H9 (cell line): ENCODE results near the gene DES. TPM values are rescaled to one million over a fixed set of nuclear protein-coding genes. Genes with fewer than 3 reads are reported as not detected.

ENCODE experiments used
- DNase-seq: peaks from one replicate; pipeline ENCODE4 v3.0.0-alpha.2; 2017
- H2AFZ ChIP-seq: one replicate; pipeline ENCODE4 v1.6.1; 2013; ENCODE audit warnings: mild to moderate bottlenecking, low read length, control low read depth, moderate library complexity
- H2AK5ac ChIP-seq: 2 replicates; pipeline ENCODE4 v1.6.1; 2013; ENCODE audit warnings: low read length, control low read depth, mixed read lengths; ENCODE audit not compliant: insufficient read length
- H2BK120ac ChIP-seq: one replicate; pipeline ENCODE4 v1.6.1; 2013; ENCODE audit warnings: low read depth, mild to moderate bottlenecking, low read length, control low read depth, inconsistent platforms; ENCODE audit not compliant: poor library complexity, severe bottlenecking
- H2BK12ac ChIP-seq: 2 replicates; pipeline ENCODE4 v1.6.1; 2013; ENCODE audit warnings: low read length, control low read depth, mixed read lengths, low read depth; ENCODE audit not compliant: insufficient read length
- H2BK15ac ChIP-seq: 2 replicates; pipeline ENCODE4 v1.6.1; 2013; ENCODE audit warnings: low read depth, low read length, control low read depth
- H2BK20ac ChIP-seq: one replicate; pipeline ENCODE4 v1.6.1; 2013; ENCODE audit warnings: low read depth, mild to moderate bottlenecking, low read length, control low read depth, inconsistent platforms; ENCODE audit not compliant: poor library complexity, severe bottlenecking
- H2BK5ac ChIP-seq: 2 replicates; pipeline ENCODE4 v1.6.1; 2013; ENCODE audit warnings: low read length, control low read depth, mixed read lengths; ENCODE audit not compliant: insufficient read length
- H3K14ac ChIP-seq: 2 replicates; pipeline ENCODE4 v1.6.1; 2013; ENCODE audit warnings: low read length, control low read depth; ENCODE audit not compliant: insufficient read depth
- H3K18ac ChIP-seq: 2 replicates; pipeline ENCODE4 v1.6.1; 2013; ENCODE audit warnings: low read depth, mild to moderate bottlenecking, mixed read lengths, low read length, control low read depth; ENCODE audit not compliant: insufficient read length
- H3K23ac ChIP-seq: 2 replicates; pipeline ENCODE4 v1.6.1; 2013; ENCODE audit warnings: low read length, control low read depth, mixed read lengths, low read depth; ENCODE audit not compliant: insufficient read length
- H3K23me2 ChIP-seq: 2 replicates; pipeline ENCODE4 v1.6.1; 2013; ENCODE audit warnings: low read depth, mild to moderate bottlenecking, mixed read lengths, low read length, control low read depth; ENCODE audit not compliant: insufficient read length, poor library complexity, severe bottlenecking
- H3K27ac ChIP-seq: 2 replicates; pipeline ENCODE4 v1.5.1; 2013; ENCODE audit warnings: low read length, control low read depth, mixed read lengths, low read depth; ENCODE audit not compliant: insufficient read length
- H3K27me3 ChIP-seq: 2 replicates; pipeline ENCODE4 v1.6.1; 2013; ENCODE audit warnings: low read length, control low read depth, inconsistent platforms; ENCODE audit not compliant: insufficient read depth
- H3K4ac ChIP-seq: 2 replicates; pipeline ENCODE4 v1.6.1; 2013; ENCODE audit warnings: low read depth, mild to moderate bottlenecking, control low read depth, inconsistent platforms, low read length, moderate library complexity
- H3K4me1 ChIP-seq: 2 replicates; pipeline ENCODE4 v1.6.1; 2013; ENCODE audit warnings: low read length, control low read depth, inconsistent platforms; ENCODE audit not compliant: insufficient read depth
- H3K4me2 ChIP-seq: 2 replicates; pipeline ENCODE4 v1.6.1; 2013; ENCODE audit warnings: low read length, control low read depth, mixed read lengths; ENCODE audit not compliant: insufficient read length, insufficient read depth
- H3K56ac ChIP-seq: 2 replicates; pipeline ENCODE4 v1.6.1; 2013; ENCODE audit warnings: low read depth, mild to moderate bottlenecking, mixed read lengths, low read length, control low read depth; ENCODE audit not compliant: insufficient read length
- H3K79me1 ChIP-seq: 2 replicates; pipeline ENCODE4 v1.6.1; 2013; ENCODE audit warnings: low read depth, mild to moderate bottlenecking, moderate library complexity, low read length, control low read depth, inconsistent platforms; ENCODE audit not compliant: insufficient read depth, poor library complexity, severe bottlenecking
- H3K79me2 ChIP-seq: 2 replicates; pipeline ENCODE4 v1.6.1; 2013; ENCODE audit warnings: low read length, control low read depth, inconsistent platforms; ENCODE audit not compliant: insufficient read depth
- H3K9ac ChIP-seq: 2 replicates; pipeline ENCODE4 v1.6.1; 2013; ENCODE audit warnings: low read length, control low read depth, mixed read lengths; ENCODE audit not compliant: insufficient read length; ENCODE audit errors: extremely low read depth
- H3K9me3 ChIP-seq: one replicate; pipeline ENCODE4 v1.6.1; 2013; ENCODE audit warnings: low read depth, low read length, inconsistent platforms; ENCODE audit not compliant: control insufficient read depth
- H3T11ph ChIP-seq: one replicate; pipeline ENCODE4 v1.6.1; 2013; ENCODE audit warnings: mild to moderate bottlenecking, low read length, control low read depth, inconsistent platforms
- H4K20me1 ChIP-seq: one replicate; pipeline ENCODE4 v1.6.1; 2013; ENCODE audit not compliant: control insufficient read depth, insufficient read length, insufficient read depth
- H4K5ac ChIP-seq: 2 replicates; pipeline ENCODE4 v1.6.1; 2013; ENCODE audit warnings: low read depth, mild to moderate bottlenecking, mixed read lengths, low read length, control low read depth; ENCODE audit not compliant: insufficient read length
- H4K8ac ChIP-seq: replicated peaks from 2 replicates; pipeline ENCODE4 v1.6.1; 2013; ENCODE audit warnings: low read length, control low read depth, mixed read lengths, low read depth; ENCODE audit not compliant: insufficient read length
- H4K91ac ChIP-seq: 2 replicates; pipeline ENCODE4 v1.6.1; 2013; ENCODE audit warnings: low read depth, mild to moderate bottlenecking, moderate library complexity, mixed read lengths, low read length, control low read depth; ENCODE audit not compliant: insufficient read length
- H3K27ac Mint-ChIP-seq, 3 experiments: 2 replicates in 2 of 3; 3 replicates in 1 of 3; pipeline ENCODE4 v1.8.0; 2020 to 2021; ENCODE audit warnings: mixed read lengths in 3 of 3, mild to moderate bottlenecking in 1 of 3, moderate library complexity in 1 of 3
- H3K27me3 Mint-ChIP-seq: 2 replicates; pipeline ENCODE4 v1.8.0; 2021; ENCODE audit warnings: low read depth, mild to moderate bottlenecking, moderate library complexity, mixed read lengths
- H3K36me3 Mint-ChIP-seq, 3 experiments: 2 replicates in 2 of 3; 3 replicates in 1 of 3; pipeline ENCODE4 v1.8.0; 2020 to 2021; ENCODE audit warnings: low read depth in 3 of 3, mixed read lengths in 3 of 3; ENCODE audit not compliant: insufficient read depth in 1 of 3
- H3K4me1 Mint-ChIP-seq, 2 experiments: 2 replicates each; pipeline ENCODE4 v1.8.0; 2020; ENCODE audit warnings: mixed read lengths in 2 of 2
- H3K4me3 Mint-ChIP-seq, 2 experiments: 2 replicates in 1 of 2; 3 replicates in 1 of 2; pipeline ENCODE4 v1.8.0; 2020 to 2021; ENCODE audit warnings: mild to moderate bottlenecking in 2 of 2, mixed read lengths in 2 of 2, moderate library complexity in 1 of 2
- H3K9me3 Mint-ChIP-seq, 2 experiments: 2 replicates in 1 of 2; 3 replicates in 1 of 2; pipeline ENCODE4 v1.8.0; 2020; ENCODE audit warnings: mild to moderate bottlenecking in 2 of 2, mixed read lengths in 2 of 2, moderate library complexity in 1 of 2
- whole genome bisulfite sequencing: extraction: QIAGEN DNeasy Blood & Tissue Kit; methylation state at CpG from one replicate; pipeline ENCODE4 v1.1.7; 2013; ENCODE audit warnings: missing lambda C conversion rate, low lambda C conversion rate, mixed read lengths; ENCODE audit not compliant: insufficient read length; ENCODE audit errors: extremely low coverage; 5-methylcytosine and 5-hydroxymethylcytosine counted together
- total RNA-seq: library from RNA; stranded (reverse); gene quantifications from 2 replicates; pipeline ENCODE4 v1.2.1, GENCODE V29; 2021
- TF ChIP-seq, protein P1 (sequence below): fragments of 200-600 bp; sonication (generic); conservative IDR thresholded peaks from 3 replicates; pipeline ENCODE4 v1.8.0; 2021; ENCODE audit warnings: antibody characterized with exemption, mild to moderate bottlenecking

DES gene
- total RNA-seq, 1 experiment from 2014 or later, result 4.6 TPM

DNA sequence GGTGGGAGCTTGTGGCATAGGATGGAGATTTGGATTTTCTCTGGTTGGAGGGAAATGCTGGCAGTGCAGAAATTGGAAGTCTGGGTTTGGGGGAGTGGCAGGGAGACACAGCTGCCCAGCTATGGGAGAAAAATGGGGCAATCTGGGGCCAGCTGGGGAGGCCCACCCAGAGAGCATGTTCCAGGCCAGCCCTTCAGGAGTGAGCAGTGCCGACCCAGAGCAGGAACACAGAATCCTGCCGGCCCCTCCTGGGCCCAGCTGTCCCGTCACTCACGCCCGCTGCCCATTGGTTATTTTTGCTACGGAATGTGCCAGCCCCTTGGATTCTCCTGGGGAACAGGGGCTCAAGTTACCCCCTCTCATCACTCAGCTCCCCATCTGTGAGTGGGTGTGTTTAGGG lies 21.3 kb downstream of the DES start:
- H3K27me3 Mint-ChIP-seq, result peaks cover 43% of the 10 kb centered on the region
- peaks cover 13 to 19% of the 10 kb centered on the region in 2 experiments for H3K4me1 Mint-ChIP-seq
- Histone ChIP-seq H3K27ac (no peak overlapping the region), H4K5ac (no peak overlapping the region), H2AK5ac (no peak overlapping the region), H3K9me3 (no peaks in the 10 kb centered on the region), H2BK5ac (no peak overlapping the region), H3K23me2 (peaks cover 3% of the 10 kb centered on the region), H3K4ac (no peak overlapping the region), H2BK15ac (no peak overlapping the region), H2BK12ac (no peak overlapping the region), H3T11ph (no peak overlapping the region), H4K8ac (no peak overlapping the region), H4K91ac (no peak overlapping the region), H3K9ac (no peak overlapping the region), H3K27me3 (peaks cover 5% of the 10 kb centered on the region; the same call in 1 of the 2 replicates), H3K79me2 (no peaks in the 10 kb centered on the region), H3K18ac (no peak overlapping the region), H4K20me1 (no peaks in the 10 kb centered on the region), H3K4me2 (no peak overlapping the region), H3K56ac (no peak overlapping the region), H2BK20ac (no peak overlapping the region), H3K14ac (no peak overlapping the region), H2AFZ (no peak overlapping the region), H3K4me1 (no peaks in the 10 kb centered on the region; the same call in 1 of the 2 replicates), H3K23ac (no peak overlapping the region), H2BK120ac (no peak overlapping the region), H3K79me1 (no peaks in the 10 kb centered on the region)
- H3K36me3 Mint-ChIP-seq, result no peaks in the 10 kb centered on the region
- no peak overlapping the region for H3K4me3 Mint-ChIP-seq
- no peaks in the 10 kb centered on the region for H3K9me3 Mint-ChIP-seq
- no peak for DNase-seq
- H3K27ac Mint-ChIP-seq, result no peak overlapping the region
- TF ChIP-seq, protein P1, sequence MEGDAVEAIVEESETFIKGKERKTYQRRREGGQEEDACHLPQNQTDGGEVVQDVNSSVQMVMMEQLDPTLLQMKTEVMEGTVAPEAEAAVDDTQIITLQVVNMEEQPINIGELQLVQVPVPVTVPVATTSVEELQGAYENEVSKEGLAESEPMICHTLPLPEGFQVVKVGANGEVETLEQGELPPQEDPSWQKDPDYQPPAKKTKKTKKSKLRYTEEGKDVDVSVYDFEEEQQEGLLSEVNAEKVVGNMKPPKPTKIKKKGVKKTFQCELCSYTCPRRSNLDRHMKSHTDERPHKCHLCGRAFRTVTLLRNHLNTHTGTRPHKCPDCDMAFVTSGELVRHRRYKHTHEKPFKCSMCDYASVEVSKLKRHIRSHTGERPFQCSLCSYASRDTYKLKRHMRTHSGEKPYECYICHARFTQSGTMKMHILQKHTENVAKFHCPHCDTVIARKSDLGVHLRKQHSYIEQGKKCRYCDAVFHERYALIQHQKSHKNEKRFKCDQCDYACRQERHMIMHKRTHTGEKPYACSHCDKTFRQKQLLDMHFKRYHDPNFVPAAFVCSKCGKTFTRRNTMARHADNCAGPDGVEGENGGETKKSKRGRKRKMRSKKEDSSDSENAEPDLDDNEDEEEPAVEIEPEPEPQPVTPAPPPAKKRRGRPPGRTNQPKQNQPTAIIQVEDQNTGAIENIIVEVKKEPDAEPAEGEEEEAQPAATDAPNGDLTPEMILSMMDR, result no peak
- no CpG with 5 or more reads among the region's 6 CpGs for WGBS
